Measurements from ENCODE around the gene TNS3. TPM values are rescaled to one million over a fixed set of nuclear protein-coding genes. Genes with fewer than 3 reads are reported as not detected.
A peak's percentile ranks its signal among the peaks of the same experiment; 100 is the strongest.

The TNS3 gene
- polyA plus RNA-seq, 3 donors: 5.2 to 30.3 (median 7.9) TPM

DNA sequence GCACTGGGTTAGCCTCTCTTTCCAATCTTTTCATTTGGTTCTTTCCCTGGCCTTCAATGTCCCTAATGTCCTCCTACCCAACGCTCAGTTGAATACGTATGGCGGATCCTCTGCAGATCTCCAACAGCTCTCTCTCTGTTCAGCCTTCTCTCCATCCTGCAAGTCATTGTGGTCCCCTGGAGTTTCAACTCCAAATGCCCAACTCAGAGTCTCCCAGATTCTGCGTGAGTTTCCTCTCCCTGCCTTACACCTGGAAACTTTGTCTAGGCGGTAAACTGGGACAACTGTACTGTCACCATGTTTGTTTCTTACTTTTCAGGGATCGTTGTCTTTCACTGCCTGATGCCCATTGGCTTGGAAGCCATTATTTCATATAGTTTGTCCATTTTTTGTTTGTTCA, 273.1 kb downstream of the TNS3 start:
- Histone ChIP-seq H3K36me3 (replicated peaks in 1 of 2; ENCODE audit: control insufficient read depth in 1 of 2, insufficient read depth in 2 of 2, low read length in 2 of 2) (peaks cover 22 to 70% of the 10 kb centered on the region in 2 donors), H3K27ac (ENCODE audit: low read depth in 1 of 2, low read length in 2 of 2) (no peak overlapping the region), H3K79me2 (ENCODE audit: insufficient read depth, low read length) (no peaks in the 10 kb centered on the region), H3K9ac (ENCODE audit: insufficient read depth, low read length, poor library complexity, severe bottlenecking) (no peak overlapping the region), H3K4me1 (ENCODE audit: control insufficient read depth in 1 of 2, insufficient read depth in 2 of 2, low read length in 2 of 2) (no peaks in the 10 kb centered on the region), H3K9me3 (replicated peaks in 1 of 2; ENCODE audit: control insufficient read depth in 1 of 2, insufficient read depth in 1 of 2, low read length in 2 of 2) (peaks cover 3% of the 10 kb centered on the region in 2 donors), H3K4me3 (replicated peaks in 1 of 3; ENCODE audit: low read depth in 2 of 3, low read length in 3 of 3) (no peak overlapping the region), H2AFZ (ENCODE audit: insufficient read depth, low read depth, low read length, poor library complexity, severe bottlenecking) (no peak overlapping the region), H4K20me1 (ENCODE audit: insufficient read depth, low read length) (peaks cover 12% of the 10 kb centered on the region), H3K27me3 (ENCODE audit: control insufficient read depth in 2 of 2, insufficient read depth in 2 of 2, low read length in 2 of 2) (no peaks in the 10 kb centered on the region), H3K4me2 (replicated peaks; ENCODE audit: extremely low read depth, low read length, poor library complexity, severe bottlenecking) (no peak overlapping the region)
- WGBS (ENCODE audit: insufficient coverage): 98% methylated on average over 5 of the region's 6 CpGs
- no peaks in the 10 kb centered on the region for H3K27me3 Mint-ChIP-seq (ENCODE audit: low read depth in 3 of 3)
- peaks cover 0 to 10% (median 5%) of the 10 kb centered on the region in 7 donors for H3K9me3 Mint-ChIP-seq
- peaks cover 49 to 68% of the 10 kb centered on the region in 2 donors for H3K36me3 Mint-ChIP-seq
- H3K4me3 Mint-ChIP-seq: no peak overlapping the region
- intact Hi-C loops (cut with micrococcal nuclease): no loop called here
- H3K4me1 Mint-ChIP-seq: no peaks in the 10 kb centered on the region
- TF ChIP-seq, protein P1, sequence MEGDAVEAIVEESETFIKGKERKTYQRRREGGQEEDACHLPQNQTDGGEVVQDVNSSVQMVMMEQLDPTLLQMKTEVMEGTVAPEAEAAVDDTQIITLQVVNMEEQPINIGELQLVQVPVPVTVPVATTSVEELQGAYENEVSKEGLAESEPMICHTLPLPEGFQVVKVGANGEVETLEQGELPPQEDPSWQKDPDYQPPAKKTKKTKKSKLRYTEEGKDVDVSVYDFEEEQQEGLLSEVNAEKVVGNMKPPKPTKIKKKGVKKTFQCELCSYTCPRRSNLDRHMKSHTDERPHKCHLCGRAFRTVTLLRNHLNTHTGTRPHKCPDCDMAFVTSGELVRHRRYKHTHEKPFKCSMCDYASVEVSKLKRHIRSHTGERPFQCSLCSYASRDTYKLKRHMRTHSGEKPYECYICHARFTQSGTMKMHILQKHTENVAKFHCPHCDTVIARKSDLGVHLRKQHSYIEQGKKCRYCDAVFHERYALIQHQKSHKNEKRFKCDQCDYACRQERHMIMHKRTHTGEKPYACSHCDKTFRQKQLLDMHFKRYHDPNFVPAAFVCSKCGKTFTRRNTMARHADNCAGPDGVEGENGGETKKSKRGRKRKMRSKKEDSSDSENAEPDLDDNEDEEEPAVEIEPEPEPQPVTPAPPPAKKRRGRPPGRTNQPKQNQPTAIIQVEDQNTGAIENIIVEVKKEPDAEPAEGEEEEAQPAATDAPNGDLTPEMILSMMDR (IDR thresholded peaks at IDR 0.05): no peak
- peak overlapping the region in 2 of 7 donors; percentile 2 to 9 for H3K27ac Mint-ChIP-seq
- DNase-seq: no peak

DNA sequence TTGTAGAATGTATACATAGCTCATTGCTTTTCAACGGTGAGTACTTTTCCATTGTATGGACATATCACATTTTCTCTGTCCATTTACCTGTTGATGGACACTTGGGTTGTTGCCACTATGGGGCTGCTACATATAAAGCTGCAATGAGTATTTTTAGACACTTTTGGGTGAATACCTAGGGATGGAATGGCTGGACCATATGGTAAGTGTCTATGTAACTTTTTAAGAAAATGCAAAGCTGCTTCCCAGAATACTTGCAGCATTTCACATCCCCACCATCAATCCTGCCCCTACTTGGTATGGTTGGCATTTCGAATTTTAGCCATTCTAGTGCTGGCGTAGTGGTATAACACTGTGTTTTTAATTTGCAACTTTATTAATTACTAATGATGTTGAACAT, 274.6 kb downstream of the TNS3 start:
- intact Hi-C loops (cut with micrococcal nuclease): no loop called here
- H3K27ac Mint-ChIP-seq: no peak overlapping the region

More for the DNA sequence above, 274.6 kb downstream of the TNS3 start:
- H3K27me3 Mint-ChIP-seq (ENCODE audit: low read depth in 3 of 3): no peaks in the 10 kb centered on the region
- TF ChIP-seq, protein P1 (IDR thresholded peaks at IDR 0.05): no peak
- no peak for DNase-seq
- Histone ChIP-seq H2AFZ (ENCODE audit: insufficient read depth, low read depth, low read length, poor library complexity, severe bottlenecking) (no peak overlapping the region), H4K20me1 (ENCODE audit: insufficient read depth, low read length) (peaks cover 4% of the 10 kb centered on the region), H3K9ac (ENCODE audit: insufficient read depth, low read length, poor library complexity, severe bottlenecking) (no peak overlapping the region), H3K27me3 (ENCODE audit: control insufficient read depth in 2 of 2, insufficient read depth in 2 of 2, low read length in 2 of 2) (no peaks in the 10 kb centered on the region), H3K4me3 (replicated peaks in 1 of 3; ENCODE audit: low read depth in 2 of 3, low read length in 3 of 3) (no peak overlapping the region), H3K4me2 (replicated peaks; ENCODE audit: extremely low read depth, low read length, poor library complexity, severe bottlenecking) (no peak overlapping the region), H3K9me3 (replicated peaks in 1 of 2; ENCODE audit: control insufficient read depth in 1 of 2, insufficient read depth in 1 of 2, low read length in 2 of 2) (peaks cover 0 to 3% of the 10 kb centered on the region in 2 donors), H3K79me2 (ENCODE audit: insufficient read depth, low read length) (no peaks in the 10 kb centered on the region), H3K27ac (ENCODE audit: low read depth in 1 of 2, low read length in 2 of 2) (no peak overlapping the region), H3K4me1 (ENCODE audit: control insufficient read depth in 1 of 2, insufficient read depth in 2 of 2, low read length in 2 of 2) (no peaks in the 10 kb centered on the region), H3K36me3 (replicated peaks in 1 of 2; ENCODE audit: control insufficient read depth in 1 of 2, insufficient read depth in 2 of 2, low read length in 2 of 2) (peaks cover 28 to 75% of the 10 kb centered on the region in 2 donors)
- no CpG with 5 or more reads among the region's 3 CpGs for WGBS (ENCODE audit: insufficient coverage)
- peaks cover 0 to 5% (median 3%) of the 10 kb centered on the region in 7 donors for H3K9me3 Mint-ChIP-seq
- no peak overlapping the region for H3K4me3 Mint-ChIP-seq
- no peaks in the 10 kb centered on the region for H3K4me1 Mint-ChIP-seq
- H3K36me3 Mint-ChIP-seq: peaks cover 54 to 71% of the 10 kb centered on the region in 2 donors

Data from CD14-positive monocyte (primary cell).